Activated T-cell treated with anti-CD3 and anti-CD28 coated beads for 24 hours (primary cell): ENCODE results near the gene LDLRAD1.
"Not testable (repeated sequence)": the region's sequence is repeated elsewhere in the genome, so short reads cannot be mapped to it uniquely, and the experiment has no call there.

Experiments
- DNase-seq: peaks from one replicate; pipeline ENCODE4 v3.0.0-alpha.2; 2020; ENCODE audit warnings: low read depth

The LDLRAD1 gene, protein sequence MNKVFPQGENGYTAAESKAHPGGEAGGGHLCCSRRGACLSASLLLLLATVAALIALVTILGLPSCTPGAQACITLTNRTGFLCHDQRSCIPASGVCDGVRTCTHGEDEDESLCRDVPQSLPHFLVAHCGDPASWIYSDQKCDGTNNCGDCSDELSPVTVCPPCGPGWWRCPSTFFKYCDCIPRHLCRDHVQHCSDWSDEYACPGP

DNA sequence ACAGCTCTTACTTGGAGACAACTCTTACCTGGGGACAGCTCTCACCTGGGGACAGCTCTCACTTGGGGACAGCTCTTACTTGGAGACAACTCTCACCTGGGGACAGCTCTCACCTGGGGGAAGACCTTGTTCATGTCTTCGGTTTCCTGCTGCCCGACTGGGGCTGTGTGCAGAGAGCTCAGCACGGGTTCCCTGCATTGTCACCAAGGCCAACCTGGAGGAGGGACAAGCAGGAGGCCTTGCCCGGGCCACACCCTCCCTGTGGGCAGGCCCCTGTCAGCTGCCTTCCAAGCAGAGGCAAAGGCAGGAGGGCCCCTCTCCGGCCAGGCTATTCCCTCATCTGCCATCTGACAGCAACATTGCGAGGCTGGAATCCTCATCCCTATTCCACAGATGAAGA, at the start of gene LDLRAD1:
Gene LDLRAD1 (minus strand): TSS at position 208 of the 400 bp plus-strand sequence. CDS start 74 bp downstream, at position 134.
- no peak for DNase-seq

DNA sequence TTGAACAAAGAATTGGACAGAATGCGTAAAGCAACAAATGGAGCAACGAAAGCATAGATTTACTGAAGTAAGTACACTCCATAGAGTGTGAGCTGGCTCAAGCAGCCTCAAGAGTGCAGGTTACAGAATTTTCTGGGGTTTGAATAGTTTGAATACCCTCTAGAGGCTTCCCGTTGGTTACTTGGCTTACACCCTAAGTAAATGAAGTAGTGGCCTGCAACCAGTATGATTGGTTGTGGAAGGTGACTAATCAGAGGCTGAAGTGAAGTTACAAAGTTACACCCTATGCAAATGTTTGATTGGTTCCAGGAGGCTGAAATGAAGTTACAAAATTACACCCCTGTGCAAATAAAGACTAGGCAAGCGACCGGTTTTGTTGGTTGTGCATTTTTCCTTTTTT, 46.3 kb upstream of the LDLRAD1 start:
- no peak for DNase-seq

DNA sequence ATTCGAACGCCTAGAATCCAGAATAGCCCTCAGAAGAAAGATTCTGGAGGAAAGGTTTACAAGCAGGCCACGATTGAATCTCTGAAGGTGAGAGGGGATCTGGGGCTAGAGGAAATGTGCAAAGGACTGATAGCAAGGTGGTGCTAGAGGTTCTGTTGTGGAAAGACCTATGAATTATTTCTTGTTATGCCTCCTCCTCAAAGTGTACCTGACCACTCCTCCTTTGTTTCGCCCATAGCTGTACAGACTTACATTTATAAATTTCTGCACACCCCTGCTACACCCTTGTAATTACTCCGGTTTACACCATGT, 36.4 kb upstream of the LDLRAD1 start:
- DNase-seq: no peak

DNA sequence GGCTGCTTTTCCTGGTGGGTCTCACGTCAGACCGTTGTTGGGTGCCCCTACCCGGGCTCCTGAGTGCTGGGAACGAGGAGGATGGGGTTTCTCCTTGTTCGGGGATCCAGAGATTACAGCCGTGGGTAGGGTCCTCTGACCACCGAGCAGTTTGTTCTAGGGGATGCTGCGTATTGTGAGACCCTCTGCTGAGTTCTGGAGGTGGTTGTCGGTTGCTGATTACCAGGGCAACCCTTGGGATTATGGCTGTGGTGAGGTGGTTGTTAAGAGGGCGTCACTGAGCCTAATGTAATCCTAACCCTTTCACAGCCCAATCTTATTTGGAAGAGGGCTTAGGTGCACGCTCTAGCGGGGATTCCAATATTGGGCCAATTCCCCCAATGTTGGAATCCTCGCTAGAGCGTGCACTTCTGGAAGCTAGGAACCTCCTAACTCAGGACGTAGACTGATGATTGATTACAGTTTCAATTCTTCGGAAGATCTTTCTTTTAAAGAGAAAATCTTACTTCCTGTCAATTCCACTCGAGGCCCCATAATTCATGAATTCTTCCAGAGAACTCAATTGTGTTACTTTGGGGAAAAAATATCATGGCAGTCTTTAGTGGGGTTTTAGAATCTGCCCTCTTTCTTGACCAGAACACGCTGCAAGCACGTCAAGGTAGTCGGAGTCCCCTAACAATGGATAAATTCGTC, 35.9 kb upstream of the LDLRAD1 start:
- DNase-seq: peak; percentile 7

DNA sequence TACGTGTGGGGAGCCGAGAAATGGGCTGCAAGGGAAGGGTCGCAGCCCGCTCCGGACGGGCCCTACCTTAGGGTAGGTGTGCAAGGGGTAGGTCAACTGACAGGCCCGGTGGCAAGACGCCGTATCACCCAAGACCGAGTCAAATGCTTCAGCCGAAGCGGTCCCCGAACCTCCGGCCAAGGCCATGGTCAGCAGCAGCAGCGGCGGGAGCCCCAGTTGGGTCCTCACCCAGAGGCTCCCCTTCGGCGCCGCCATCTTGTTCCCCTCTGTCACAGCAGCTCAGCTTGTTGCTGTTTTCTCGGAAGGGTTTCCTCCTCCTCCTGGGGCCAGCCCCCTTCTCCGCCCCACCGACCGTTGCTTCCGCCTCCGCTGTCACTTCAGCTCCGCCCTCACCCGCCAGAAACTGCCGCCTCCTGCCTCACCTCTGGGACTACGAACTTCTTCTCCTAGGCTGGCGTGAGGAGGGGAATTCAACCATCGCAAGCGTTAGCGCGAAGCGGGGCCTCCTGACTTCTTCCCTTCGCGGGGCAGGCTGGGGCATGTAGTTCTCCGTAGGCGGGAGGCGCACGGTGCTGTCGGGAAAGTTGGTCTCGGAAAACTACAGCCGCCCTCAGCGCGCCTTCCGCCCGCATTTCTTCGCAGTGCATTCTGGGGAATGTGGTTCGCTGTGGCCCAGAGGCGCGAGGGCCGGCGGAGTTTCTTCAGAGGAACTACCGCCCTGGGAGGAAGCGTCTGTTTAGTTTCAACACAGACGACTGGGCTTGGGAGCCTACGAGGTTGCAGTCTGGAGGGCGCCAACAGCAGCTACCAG, 35.2 kb upstream of the LDLRAD1 start, which contains the start of the genes TCEANC2 and TMEM59:
Gene TCEANC2 (plus strand): TSS at position 675 of the 811 bp plus-strand sequence. CDS start 815 bp downstream, outside the sequence.
Gene TMEM59 (minus strand): TSS at position 271 of the 811 bp plus-strand sequence. CDS start 16 bp downstream, at position 255.
- peak; percentile 96 for DNase-seq

DNA sequence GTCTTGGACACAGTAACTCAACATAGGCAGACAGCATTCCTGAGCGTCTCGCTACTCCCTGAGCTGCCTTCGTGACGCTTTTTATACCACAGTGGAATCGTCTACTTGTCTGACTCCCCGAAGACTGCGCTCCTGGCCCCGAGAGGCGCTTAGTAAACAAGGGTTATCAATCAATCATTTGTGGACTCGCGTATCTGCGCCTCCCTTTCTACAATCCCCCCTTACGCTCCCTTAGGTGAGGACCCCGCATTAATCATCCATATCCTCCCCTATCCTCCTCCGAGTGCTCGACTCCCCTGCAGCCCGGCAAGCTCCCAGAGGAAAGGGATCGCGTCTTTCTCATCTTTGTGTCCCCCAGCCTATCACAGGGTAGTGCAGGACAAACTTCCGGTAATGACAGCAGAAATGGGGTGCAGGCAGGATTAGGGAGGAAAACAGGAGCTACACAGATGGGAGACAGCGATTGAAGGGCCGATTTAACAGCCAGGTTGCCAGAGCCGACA, 34.5 kb upstream of the LDLRAD1 start:
- peak; percentile 23 for DNase-seq

DNA sequence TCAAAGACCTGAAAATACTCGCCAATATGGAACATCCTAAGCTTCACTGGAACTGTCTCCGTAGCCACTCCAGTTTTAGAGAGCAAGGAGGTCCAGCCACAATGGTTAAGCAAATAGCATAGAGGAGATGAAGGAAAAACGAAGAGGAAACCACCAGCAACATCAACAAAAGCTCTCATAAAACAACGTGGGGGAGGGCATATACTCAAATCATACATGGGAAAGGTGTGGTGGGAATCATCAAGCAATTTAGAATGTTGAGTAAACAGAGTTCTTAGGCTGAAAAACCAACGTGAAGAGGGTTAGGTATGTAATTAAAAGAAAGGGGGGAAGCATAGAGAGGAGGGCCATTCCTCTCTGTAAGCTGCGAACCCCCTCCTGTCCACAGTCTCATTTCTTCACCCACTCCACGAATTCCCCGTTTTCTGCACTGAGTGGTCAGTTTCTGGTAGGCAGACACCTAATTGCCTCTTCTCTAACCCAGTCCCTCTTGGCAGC, 34.0 kb upstream of the LDLRAD1 start:
- DNase-seq: no peak

DNA sequence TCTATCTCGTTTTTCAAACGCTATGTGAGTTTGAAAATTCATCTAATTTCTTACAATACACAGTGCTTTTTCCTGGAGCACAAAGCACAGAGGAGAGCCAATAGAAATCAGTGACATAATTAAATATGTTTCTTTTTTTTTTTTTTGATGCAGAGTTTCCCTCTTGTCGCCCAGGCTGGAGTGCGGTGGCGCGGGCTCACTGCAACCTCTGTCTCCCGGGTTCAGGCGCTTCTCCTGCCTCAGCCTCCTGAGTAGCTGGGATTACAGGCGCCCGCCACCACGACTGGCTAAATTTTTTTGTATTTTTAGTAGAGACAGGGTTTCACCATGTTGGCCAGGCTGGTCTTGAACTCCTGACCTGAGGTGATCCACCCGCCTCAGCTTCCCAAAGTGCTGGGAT, 32.4 kb upstream of the LDLRAD1 start:
- not testable (repeated sequence) for DNase-seq

DNA sequence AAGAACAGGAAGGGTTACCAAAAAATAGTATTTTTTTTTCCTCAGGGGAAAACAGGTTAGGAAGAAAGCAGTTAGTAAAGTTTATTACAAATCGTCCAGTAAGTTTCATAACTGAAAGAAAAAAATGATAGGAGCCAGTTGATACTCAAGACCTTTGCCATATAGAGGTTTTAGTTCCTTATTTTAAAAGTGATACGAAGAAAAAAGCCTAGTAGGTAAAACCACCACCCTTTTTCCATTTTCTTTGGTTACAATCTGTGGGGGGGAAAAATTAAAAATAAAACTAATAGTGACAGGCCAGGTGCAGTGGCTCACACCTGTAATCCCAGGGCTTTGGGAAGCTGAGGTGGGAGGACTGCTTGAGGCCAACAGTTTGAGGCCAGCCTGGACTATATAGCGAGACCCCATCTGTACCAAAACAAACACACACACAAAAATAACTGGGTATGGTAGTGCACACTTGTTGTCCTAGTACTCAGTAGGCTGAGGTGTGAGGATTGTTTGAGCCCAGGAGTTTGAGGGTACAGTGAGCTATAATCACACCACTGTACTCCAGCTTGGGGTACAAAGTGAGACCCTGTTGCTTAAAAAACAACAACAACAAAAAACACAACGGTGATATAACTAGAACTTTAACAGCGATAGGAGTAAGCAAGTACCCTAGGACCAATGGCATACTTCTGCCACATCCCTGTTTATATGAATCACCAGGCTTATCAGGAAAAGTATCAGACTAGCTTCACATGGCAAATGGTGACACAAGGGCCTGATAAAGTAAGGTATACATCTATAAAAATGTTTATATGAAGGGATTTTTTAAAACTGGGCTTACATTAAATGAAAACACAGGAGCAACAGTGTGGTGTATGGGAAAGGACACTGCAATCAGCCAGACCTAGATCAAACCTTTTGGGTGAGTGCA, 29.7 kb upstream of the LDLRAD1 start:
- no peak for DNase-seq

DNA sequence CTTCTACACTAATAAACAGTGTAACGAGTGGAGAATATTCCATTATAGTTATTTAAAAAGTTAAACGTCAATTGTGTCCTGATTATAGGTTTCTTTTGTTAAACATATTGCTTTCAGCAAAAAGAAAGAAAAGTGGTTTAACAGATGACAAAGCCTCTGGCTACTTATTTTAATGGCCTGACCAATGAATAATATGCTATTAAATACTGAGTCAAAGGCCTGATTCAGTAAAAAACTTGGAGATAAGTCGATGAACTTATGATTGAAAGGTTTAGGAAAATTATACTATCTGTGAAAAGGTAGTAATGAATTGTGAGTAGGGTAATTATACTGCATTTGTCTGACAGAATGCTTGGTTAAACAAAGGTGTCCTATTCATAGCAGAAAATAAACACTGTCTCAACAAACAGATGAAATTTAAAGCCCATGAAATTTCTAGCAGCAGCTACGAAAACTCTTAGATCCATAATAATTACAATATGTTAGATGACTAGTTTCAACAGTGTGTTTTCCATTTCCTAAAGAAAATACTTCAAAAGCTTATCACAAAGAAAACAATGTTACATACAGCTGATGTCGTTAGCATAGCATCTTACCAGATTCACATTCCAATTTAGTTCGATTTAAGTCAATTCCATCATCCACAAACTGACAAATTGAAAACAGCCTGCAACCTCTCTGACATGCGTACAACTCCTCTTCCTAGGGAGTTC, 28.8 kb upstream of the LDLRAD1 start:
- no peak for DNase-seq

DNA sequence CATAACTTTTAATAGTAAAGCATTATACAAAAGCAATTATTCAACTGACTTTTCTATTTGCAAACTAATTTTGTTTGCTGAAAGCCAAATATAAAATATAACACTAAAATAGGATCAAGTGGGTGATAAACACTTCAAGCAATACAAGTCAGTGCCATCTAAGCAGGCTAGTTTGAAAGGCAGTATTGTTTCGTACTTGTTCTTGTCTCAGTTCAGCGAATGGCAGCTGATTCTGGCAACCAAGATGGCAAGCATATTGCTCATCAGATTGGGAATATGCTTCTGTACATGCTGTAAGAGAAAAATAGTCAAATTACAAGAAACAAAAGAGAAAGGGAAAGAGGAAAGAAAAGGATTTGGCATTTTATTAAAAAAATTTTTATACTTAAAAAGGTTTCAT, 27.5 kb upstream of the LDLRAD1 start:
- no peak for DNase-seq

DNA sequence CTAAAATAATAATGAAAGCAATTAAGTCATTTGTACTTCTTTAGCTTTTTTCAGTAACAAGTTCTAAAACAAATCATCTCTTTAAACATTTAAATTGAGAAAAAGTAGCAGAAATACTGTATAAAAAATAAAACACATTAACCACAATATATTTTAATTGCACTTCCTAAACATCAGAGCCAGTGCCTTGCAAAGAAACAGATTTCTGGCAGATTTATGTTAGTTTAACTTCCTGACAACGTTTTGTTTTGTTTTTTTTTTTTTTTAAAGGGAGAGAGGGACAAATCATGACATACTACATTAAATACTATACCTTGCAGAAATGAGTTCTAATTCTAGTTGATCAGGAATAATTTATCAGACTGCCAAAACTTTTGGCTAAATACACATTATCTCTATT, 23.8 kb upstream of the LDLRAD1 start:
- no peak for DNase-seq

DNA sequence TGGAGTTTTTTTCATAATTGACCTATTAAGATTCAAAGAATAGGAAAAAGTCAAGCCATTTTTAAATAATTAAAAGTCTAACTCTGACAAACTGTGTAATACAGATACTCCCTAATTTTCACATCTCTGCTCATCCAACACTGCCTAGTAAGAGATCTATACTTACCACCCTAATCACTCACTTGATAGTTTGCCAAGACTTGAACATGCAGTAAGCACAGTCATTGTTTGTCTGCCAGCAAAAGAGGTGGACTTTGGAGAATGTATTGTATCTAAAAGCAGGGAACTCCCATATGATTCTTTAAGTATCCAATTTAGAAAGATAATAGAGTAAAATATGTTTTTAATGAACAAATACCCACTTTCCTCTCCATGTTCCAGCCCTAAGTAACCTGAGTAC, 19.5 kb upstream of the LDLRAD1 start:
- DNase-seq: no peak

DNA sequence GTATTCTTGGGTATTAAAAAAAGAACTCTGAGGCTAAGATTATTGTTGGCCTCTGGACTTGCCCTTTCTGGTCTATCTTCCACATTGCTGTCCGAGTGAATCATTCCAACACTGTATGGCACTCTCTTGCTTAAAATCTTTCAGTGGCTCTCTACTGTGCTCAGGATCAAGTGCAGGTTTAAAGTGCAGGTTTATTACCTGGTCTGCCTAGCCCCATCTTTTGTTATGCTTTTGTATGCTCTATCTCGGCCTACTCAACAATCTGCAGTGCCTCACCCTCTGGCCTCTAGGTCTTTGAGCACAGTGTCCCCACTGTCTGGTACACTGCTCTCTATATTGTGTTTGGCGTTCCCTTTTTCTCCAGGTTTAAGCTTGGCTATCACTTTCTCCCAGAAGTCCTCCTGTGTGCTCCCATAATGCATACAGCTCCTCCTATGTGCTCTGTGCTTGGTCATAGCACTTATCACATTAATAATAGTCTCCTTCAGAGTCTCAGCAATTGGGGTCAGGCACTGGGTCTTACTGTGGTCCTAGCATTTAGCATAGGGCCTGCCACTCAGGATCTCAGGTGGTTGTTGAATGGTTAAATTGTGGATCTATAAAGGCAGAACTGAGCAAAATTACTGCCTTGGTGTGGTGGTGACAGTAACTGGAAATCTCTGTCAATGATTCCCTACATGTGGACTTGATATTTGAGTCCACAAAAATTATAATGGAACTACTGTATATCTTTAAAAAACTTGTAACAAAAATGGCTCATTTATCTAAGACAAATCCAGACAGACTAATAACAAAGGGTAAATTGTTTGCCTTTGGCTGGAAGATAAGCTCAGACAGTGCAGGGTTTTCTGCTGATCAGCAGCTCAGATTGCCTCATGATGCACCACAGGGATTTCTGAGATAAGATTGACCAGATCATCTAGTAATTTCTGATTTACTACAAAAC, 10.6 kb upstream of the LDLRAD1 start:
- DNase-seq: no peak

DNA sequence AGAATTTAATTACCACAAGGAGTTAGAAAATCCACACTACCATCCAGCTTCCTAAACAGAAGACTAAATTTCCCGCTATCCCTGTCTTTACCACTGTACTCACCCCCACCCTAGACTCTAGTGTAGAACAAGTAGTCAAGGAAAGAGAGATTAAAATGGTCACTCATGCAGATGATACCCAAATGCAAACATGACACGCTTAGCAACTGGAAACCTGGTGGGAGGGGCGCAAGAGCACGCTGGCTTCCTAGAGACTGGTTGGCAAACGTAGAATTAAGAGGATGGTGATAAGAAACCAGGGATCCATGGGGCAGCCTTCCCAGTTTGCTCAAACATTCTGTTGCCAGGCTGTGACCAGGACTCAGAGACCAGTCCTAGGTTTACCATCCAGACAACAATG, 9.9 kb upstream of the LDLRAD1 start:
- no peak for DNase-seq

DNA sequence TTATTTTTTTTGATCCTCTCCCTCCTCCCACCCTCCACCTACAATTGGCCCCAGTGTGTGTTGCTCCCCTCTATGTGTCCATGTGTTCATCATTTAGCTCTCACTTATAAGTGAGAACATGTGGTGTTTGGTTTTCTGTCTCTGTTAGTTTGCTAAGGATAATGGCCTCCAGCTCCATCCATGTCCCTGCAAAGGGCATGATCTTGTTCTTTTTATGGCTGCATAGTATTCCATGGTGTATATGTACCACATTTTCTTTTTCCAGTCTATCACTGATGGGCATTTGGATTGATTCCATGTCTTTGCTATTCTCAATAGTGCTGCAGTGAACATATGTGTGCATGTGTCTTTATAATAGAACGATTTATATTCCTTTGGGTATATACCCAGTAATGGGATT, 6.8 kb upstream of the LDLRAD1 start:
- not testable (repeated sequence) for DNase-seq

DNA sequence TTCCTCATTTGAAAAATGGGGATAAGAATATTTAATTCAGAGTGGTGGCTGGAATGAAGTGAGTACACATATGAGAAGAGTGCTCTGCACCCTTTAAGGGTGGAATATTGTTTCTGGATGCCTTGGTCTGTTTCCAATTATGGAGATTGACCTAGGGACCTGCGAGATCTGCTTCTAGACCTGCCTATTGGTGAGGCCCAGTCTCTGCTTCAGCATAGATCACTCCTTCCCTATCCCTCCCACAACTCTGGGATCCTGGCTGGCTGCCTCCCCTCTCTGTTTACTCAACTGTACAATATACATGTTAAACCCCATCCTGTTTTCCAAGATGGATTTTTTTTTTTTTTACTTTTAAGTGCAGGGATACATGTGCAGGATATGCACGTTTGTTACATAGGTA, 6.4 kb upstream of the LDLRAD1 start:
- no peak for DNase-seq

DNA sequence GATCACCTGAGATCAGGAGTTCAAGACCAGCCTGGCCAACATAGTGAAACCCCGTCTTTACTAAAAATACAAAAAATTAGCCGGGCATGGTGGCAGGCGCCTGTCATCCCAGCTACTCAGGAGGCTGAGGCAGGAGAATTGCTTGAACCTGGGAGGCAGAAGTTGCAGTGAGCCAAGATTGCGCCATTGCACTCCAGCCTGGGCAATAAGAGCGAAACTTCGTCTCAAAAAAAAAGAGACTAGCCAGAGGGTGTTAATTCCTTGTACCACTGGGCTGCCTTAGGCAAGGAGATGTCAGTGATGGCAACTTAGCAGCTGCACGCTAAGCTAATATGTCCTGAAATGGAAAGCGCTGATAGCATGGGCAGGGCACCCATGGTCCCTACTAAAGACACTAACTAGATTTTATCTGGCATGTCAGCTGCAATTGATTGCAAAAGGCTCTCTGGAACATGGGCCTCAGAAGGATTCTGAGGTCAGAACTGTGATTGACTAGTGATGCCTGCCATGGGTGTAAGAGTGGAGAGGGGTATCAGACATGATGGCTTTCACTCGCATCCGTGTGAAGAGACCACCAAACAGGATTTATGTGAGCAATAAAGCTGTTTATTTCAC, 1.7 kb upstream of the LDLRAD1 start:
- DNase-seq: not testable (repeated sequence)

DNA sequence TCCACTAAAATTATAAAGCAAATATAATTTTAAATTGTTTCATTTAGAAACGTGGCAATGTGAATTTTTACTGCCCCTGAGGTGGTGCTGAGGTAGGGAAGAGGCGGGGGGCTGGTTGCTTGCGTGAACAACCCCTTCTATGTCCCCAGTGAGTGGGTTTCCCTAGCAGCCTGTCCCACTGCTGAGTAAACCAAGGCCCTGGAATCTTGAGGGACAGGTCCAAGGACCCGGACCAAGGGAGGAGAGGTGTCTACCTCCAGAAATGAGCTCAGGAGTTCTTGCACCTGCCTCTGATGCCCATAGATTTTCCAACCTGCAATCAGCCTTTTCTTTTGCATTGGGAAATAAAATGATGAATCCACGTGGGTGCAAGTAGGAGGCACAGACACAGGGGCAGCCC, 649 bp upstream of the LDLRAD1 start:
- DNase-seq: no peak
